ENCODE data around the gene DST. TPM values are rescaled to one million over a fixed set of nuclear protein-coding genes. Genes with fewer than 3 reads are reported as not detected.
"Not testable (repeated sequence)": the region's sequence is repeated elsewhere in the genome, so short reads cannot be mapped to it uniquely, and the experiment has no call there.

DST gene
- total RNA-seq, 1 donor = 19.2 TPM

DNA sequence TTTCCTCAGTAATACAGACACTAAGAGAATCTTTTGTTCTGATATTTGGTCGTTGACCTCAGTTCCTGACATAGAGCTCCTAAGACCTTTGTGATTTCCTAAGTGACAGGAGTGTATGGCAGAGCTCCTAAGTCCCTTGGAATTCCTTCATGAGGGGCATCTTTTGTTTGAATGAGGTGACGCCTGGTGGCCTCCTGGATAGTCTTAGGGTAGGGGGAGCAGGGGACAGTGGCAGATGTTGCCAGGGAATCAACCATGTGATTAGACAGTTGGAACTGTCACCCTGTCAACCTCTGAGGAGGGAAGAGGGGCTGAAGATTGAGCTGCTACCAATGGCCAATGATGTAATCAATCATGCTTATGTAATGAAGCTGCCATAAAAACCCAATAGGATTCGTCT, 67.0 kb downstream of the DST start:
- no peaks in the 10 kb centered on the region for H3K9me3 ChIP-seq (ENCODE audit: low read depth, low read length)
- no peaks in the 10 kb centered on the region for H3K27me3 ChIP-seq (ENCODE audit: insufficient read depth, low read length)
- H3K4me1 ChIP-seq (ENCODE audit: insufficient read depth, low read length) = no peaks in the 10 kb centered on the region
- H3K4me3 ChIP-seq (ENCODE audit: low read length) = no peak overlapping the region

DNA sequence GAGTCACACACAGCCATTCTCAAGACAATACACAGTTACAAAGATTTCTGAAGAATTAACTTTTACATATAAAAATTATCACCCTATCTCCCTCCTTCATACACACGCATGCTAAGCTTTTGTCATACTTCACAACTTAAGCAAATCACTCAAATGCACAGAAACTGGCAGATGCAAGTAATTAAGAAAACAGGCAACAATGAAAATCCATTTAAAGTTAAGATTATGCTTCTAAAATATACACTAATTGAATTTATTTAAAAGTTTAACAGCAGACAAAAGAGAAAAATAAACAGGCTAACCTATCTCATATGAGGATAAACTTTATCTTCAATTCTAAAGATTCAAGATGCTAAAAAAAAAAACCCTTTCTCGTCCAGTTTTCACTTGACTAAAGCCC, 68.4 kb downstream of the DST start:
- Histone ChIP-seq H3K4me3 (ENCODE audit: low read length) (no peak overlapping the region), H3K4me1 (ENCODE audit: insufficient read depth, low read length) (no peaks in the 10 kb centered on the region), H3K27me3 (ENCODE audit: insufficient read depth, low read length) (no peaks in the 10 kb centered on the region)

DNA sequence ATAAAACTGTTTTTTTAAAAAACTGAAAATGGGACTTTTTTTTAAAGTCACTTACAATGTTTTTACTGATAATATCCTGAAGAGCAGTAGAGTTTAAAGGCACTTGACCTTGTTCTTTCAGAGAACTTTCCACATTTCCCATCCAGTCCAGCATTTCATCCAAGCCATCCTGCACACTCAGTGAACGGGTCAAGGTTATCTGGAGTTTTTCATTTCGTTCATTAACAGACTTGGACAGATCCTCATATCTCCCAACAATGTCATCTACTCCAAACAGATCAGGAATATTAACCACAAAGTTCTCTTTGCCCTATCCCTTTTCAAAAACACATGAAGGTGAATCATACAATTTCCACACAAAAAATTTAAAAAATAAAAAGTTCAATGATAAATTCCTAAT, 69.1 kb downstream of the DST start:
- no peaks in the 10 kb centered on the region for H3K4me1 ChIP-seq (ENCODE audit: insufficient read depth, low read length)
- H3K9me3 ChIP-seq (ENCODE audit: low read depth, low read length) = no peaks in the 10 kb centered on the region
- no peak overlapping the region for H3K4me3 ChIP-seq (ENCODE audit: low read length)
- no peaks in the 10 kb centered on the region for H3K27me3 ChIP-seq (ENCODE audit: insufficient read depth, low read length)

More for the DNA sequence above, 68.4 kb downstream of the DST start:
- no peaks in the 10 kb centered on the region for H3K9me3 ChIP-seq (ENCODE audit: low read depth, low read length)

DNA sequence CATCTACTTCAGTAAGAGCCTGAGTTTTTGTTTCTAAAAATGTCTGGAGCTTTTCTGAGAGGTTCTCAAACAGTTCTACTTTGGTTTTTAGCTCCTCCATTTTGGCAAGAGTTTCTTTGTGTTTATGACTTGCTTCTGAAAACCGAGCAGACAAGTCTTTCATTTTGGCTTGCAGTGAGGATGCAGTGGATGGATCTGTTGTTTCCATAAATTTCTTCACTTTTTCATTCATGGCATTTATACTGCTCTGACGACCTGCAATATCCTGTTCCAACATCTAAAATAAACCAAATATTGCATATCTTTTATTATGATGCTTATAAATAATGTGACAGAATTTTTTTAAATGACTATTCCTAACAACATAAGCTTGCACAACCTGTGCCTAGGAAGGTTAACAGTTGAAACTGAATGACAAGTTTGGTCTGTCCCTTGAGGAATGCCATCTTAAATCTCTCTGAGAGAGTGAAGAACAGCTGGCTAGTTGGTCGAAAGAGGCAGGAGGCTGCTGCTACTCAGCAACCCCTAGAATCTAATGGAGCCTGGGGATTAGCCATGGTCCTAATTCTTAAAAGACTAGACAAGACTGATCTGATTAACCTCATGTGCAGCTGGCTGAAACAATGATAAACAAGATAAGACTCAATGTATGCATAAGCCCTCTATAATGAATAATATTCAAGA, 69.8 kb downstream of the DST start:
- H3K27me3 ChIP-seq (ENCODE audit: insufficient read depth, low read length) = no peaks in the 10 kb centered on the region
- no peaks in the 10 kb centered on the region for H3K9me3 ChIP-seq (ENCODE audit: low read depth, low read length)
- no peak overlapping the region for H3K4me3 ChIP-seq (ENCODE audit: low read length)
- no peaks in the 10 kb centered on the region for H3K4me1 ChIP-seq (ENCODE audit: insufficient read depth, low read length)

DNA sequence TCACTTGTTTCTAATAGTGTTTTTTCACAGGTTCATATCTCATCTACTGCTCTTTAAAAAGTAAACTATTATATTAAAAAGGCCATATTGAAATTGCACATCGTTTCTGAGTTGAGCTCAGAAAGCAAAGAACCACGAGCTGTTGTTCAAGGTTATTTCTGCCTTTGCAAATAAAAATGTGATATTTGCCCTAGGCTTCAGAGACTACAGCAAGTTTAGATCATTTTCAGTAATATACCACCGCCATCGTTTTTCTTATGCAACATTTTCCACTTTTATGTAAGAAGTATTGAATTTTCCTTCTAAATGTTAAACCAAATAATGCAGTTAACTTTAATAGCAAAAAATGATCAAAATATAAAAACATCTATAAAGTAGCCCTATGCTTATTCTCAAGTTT, 71.1 kb downstream of the DST start:
- H3K9me3 ChIP-seq (ENCODE audit: low read depth, low read length) = no peaks in the 10 kb centered on the region
- no peaks in the 10 kb centered on the region for H3K27me3 ChIP-seq (ENCODE audit: insufficient read depth, low read length)
- H3K4me1 ChIP-seq (ENCODE audit: insufficient read depth, low read length) = no peaks in the 10 kb centered on the region
- H3K4me3 ChIP-seq (ENCODE audit: low read length) = no peak overlapping the region

DNA sequence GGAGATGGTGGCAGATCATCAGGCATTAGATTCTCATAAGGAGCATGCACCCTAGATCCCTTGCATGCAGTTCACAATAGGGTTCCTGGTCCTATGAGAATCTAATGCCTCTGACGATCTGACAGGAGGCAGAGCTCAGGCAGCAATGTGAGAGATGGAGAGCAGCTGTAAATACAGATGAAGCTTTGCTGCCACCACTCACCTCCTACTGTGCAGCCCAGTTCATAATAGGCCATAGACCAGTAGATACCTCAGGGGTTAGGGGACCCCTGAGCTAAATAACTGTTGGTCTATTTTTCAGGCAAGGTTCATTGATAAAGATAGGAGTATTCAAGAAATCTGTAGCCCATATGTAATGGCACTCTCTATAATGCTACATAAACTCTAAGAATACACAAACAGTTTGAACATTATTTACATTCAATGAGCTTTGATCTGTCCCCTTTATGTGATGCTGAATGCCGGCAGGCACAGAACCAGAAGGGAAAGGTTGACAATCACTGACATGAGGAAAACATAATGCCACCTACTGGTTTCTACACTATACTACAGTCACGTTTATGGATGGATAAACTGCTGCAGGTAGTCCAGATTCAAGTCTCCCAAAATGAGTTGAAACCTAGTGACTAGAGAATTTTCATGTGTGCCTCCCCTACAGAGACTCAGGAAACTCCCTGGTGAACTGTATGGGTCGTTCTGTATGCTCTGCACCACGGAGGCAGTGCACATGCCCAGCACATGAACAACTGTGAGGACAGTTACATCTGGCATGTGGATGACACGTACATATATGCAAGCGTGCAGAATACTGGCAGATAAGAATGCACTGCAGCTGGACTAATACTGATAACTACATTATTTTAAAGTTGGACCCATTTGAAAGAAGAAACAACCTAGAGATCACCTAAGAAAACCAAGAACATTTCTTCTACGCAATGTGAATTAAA, 72.0 kb downstream of the DST start:
- Histone ChIP-seq H3K27me3 (ENCODE audit: insufficient read depth, low read length) (no peaks in the 10 kb centered on the region), H3K4me1 (ENCODE audit: insufficient read depth, low read length) (no peaks in the 10 kb centered on the region), H3K9me3 (ENCODE audit: low read depth, low read length) (no peaks in the 10 kb centered on the region), H3K4me3 (ENCODE audit: low read length) (no peak overlapping the region)

DNA sequence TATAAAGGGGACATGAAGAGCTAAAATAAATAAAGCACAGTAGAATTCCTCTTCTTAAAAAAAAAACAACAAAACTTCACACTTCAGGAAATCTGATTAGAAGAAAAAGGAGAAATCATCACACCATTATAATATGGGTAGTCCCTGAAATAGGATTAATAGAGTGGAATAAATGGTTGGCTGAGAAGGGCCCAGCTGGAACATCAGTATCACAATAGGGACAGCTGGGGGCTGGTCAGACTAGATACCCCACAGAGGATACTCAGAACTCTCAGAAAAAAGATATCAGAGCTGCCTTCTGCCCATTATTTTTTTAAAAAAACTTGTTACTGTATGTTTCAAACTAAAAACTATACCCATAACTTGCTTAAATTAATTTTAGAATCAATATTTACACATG, 75.2 kb downstream of the DST start:
- Histone ChIP-seq H3K4me3 (ENCODE audit: low read length) (no peak overlapping the region), H3K9me3 (ENCODE audit: low read depth, low read length) (no peaks in the 10 kb centered on the region), H3K27me3 (ENCODE audit: insufficient read depth, low read length) (no peaks in the 10 kb centered on the region)

DNA sequence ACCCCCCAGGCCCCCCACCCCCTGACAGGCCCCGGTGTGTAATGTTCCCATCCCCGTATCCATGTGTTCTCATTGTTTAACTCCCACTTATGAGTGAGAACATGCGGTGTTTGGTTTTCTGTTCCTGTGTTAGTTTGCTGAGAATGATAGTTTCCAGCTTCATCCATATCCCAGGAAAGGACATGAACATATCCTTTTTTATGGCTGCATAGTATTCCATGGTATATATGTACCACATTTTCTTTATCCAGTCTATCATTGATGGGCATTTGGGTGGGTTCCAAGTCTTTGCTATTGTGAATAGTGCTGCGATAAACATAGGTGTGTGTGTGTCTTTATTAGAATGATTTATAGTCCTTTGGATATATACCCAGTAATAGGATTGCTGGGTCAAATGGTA, 80.0 kb downstream of the DST start:
- not testable (repeated sequence) for H3K27me3 ChIP-seq (ENCODE audit: insufficient read depth, low read length); H3K9me3 ChIP-seq (ENCODE audit: low read depth, low read length); H3K4me1 ChIP-seq (ENCODE audit: insufficient read depth, low read length); H3K4me3 ChIP-seq (ENCODE audit: low read length)

More for the DNA sequence above, 75.2 kb downstream of the DST start:
- no peaks in the 10 kb centered on the region for H3K4me1 ChIP-seq (ENCODE audit: insufficient read depth, low read length)

DNA sequence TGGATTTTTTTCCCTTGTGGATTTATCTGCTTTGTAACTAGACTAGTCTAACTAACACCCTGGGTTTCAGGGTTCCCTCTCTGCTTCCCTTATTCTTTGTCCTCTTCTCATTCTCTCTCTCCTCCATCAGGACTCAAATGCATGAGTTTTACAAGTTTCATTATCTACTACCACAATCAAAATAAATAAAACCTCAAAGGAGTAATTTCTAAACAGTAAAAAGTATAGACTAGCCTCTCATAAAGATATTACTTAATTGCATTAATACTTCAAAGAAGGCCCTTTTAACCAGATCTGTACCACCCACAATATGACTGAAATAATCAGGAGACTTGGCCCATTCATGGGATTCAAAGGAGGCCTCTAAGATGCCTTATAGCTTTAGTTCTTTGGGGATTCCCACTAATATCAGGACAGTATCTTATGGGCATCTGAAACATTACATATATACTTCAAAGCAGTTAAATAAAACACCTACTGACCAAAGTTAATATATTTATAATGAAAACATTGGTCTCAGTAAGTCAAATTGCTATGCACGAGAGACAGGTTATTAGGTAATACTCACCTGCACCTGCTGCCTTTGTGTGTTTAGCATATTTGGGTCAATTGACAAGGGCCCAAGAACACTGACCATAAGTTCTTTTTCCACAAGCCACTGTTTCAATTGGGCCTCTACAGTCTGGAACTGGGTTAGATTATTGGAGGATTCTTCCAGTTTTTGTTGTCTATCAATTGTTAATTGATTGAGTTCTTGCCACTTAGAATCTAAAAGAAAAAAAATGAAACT, 85.7 kb downstream of the DST start:
- Histone ChIP-seq H3K4me3 (ENCODE audit: low read length) (no peak overlapping the region), H3K9me3 (ENCODE audit: low read depth, low read length) (no peaks in the 10 kb centered on the region), H3K27me3 (ENCODE audit: insufficient read depth, low read length) (no peaks in the 10 kb centered on the region), H3K4me1 (ENCODE audit: insufficient read depth, low read length) (no peaks in the 10 kb centered on the region)

DNA sequence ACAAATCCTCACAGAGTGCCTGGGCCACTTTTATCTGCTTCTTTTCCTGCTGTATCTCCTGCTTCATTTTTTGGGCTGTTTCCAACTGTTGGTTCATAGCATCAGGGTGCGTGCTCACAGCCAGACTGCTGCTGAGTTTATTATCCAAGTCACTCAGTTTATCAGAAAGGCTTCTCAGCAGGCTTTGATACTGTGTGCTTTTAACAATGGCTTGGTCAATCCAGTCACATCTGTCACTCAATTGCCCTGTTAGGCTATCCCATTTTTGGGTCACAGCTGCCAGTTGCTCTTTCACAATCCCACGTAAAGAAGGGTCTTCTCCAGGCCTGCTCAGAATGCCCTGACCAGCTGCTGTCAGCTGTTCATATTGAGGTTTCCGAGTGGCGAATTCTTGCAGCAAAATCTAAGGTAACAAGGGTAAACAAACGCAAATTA, 87.2 kb downstream of the DST start:
- no peaks in the 10 kb centered on the region for H3K4me1 ChIP-seq (ENCODE audit: insufficient read depth, low read length)
- no peak overlapping the region for H3K4me3 ChIP-seq (ENCODE audit: low read length)
- H3K27me3 ChIP-seq (ENCODE audit: insufficient read depth, low read length) = no peaks in the 10 kb centered on the region
- H3K9me3 ChIP-seq (ENCODE audit: low read depth, low read length) = no peaks in the 10 kb centered on the region

DNA sequence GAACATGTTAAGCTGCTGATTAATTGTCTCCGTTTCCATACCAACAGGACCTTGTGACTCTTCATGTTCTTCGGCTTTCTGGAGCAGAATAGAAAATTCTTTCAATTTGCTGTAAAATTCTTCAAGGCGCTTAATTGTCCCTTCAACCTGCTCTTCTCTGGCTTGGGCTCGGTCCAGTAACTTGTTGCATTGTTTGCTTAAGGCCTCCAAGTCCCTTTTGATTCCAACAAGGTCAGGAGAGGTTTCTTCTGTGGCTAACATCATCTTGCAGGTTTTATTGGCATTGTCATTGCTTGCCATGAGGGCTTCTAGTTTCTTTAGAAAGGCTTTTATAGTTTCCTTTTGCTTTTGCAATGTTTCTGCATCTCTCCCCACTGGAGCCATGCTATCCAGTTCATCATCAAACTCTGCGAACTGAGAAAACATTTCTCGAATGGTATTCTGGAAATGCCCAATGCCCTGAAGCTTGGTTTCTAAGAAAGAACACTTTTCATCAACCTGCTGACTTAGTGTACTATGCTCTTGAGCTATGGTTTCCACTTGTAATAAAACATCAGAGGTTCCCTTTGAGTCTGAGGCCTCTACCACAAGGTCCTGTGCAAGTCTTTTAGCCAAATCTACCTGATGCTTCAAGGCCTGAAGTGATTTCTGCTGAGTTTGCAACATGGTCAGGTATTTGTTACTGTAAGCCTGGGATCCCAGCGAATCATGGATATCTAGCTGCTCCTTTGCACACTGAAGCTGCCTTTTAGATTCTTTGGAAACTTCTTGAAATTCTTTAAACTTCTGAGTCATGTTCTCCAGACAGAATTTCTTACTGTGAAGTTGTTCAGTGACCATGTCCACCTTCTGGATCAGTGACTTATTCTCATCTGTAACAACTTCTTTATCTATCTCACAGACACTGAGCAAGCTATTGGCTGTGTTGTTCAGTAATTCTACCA, 90.2 kb downstream of the DST start:
- H3K4me3 ChIP-seq (ENCODE audit: low read length) = no peak overlapping the region
- H3K9me3 ChIP-seq (ENCODE audit: low read depth, low read length) = no peaks in the 10 kb centered on the region
- no peaks in the 10 kb centered on the region for H3K4me1 ChIP-seq (ENCODE audit: insufficient read depth, low read length)
- no peaks in the 10 kb centered on the region for H3K27me3 ChIP-seq (ENCODE audit: insufficient read depth, low read length)

DNA sequence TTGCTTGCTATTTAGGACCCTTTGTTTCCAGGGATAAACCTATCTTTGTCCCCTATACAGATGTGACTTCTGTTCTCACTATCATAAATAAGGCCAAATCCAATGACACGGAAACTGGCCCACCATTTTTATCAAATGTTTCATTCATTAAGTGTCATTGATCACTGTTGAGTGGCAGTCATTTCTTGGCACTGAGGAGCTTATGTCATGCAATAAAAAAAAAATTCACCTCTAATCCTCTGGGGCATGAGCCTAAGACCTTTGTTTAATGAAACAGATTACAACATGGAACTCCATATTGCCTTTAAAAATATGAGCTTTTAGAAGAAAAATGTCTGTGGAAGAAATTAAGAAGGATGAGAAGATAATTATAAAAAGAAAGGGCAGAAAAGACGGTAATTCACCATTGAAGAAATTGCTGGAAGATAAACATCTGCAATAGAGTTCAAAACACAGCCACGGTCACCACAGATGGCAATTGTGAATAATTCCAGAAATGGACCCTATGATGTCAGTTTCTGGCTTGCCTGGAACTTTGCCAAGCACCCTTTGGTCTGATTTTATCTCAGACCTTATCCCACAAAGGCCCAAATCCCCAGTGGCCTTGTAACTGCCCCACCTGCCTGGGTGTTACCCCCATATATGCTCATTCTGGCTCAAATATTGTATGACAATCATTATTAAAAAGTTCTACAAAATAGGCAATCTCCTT, 91.1 kb downstream of the DST start:
- Histone ChIP-seq H3K4me3 (ENCODE audit: low read length) (no peak overlapping the region), H3K9me3 (ENCODE audit: low read depth, low read length) (no peaks in the 10 kb centered on the region), H3K27me3 (ENCODE audit: insufficient read depth, low read length) (no peaks in the 10 kb centered on the region), H3K4me1 (ENCODE audit: insufficient read depth, low read length) (no peaks in the 10 kb centered on the region)

DNA sequence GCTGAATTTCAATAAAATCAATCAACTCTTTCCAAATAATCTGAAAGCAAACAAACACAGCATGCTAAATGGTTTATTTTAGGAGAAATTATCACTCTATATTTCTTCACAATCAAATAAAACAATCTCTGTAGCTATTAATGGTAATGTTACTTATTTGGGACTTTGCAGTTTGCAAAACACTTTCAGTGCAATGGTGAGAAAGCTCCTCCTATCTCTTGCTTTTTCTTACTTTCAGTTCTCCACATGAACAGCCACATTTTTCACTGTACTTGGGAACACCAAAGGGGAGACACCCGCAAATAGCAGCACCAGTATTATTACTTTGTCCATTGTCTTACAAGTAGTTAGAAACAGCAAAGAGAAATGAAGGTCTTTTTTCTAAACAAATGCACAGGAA, 92.4 kb downstream of the DST start:
- H3K4me1 ChIP-seq (ENCODE audit: insufficient read depth, low read length) = no peaks in the 10 kb centered on the region
- H3K4me3 ChIP-seq (ENCODE audit: low read length) = no peak overlapping the region
- H3K27me3 ChIP-seq (ENCODE audit: insufficient read depth, low read length) = no peaks in the 10 kb centered on the region
- H3K9me3 ChIP-seq (ENCODE audit: low read depth, low read length) = no peaks in the 10 kb centered on the region

DNA sequence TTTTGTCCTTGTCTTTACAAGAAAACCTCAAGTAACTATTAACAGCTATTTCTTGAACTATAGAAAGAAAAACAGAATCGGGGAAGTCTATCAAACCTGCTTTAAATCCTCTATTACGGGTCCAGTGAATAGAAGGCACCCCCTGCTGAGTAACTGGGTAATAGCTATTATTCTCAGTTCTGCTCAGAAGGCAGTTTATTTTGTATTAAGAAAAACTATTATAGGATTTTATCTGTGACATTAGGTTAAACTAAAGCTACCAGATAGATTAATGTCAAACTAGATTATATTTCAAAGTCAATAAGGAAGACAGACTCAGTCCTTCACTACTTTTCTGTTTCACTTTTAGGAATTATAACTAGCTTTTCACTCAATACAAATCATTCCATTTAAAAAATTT, 93.7 kb downstream of the DST start:
- H3K4me1 ChIP-seq (ENCODE audit: insufficient read depth, low read length) = no peaks in the 10 kb centered on the region
- H3K27me3 ChIP-seq (ENCODE audit: insufficient read depth, low read length) = no peaks in the 10 kb centered on the region
- H3K9me3 ChIP-seq (ENCODE audit: low read depth, low read length) = no peaks in the 10 kb centered on the region
- H3K4me3 ChIP-seq (ENCODE audit: low read length) = no peak overlapping the region

All from mononuclear cell (primary cell).